Loucy (cell line): ENCODE measurements around the gene TTC7B.

ENCODE experiments used
- EZH2phosphoT487 ChIP-seq: fragments of 200-600 bp; IDR thresholded peaks from 2 replicates; pipeline ENCODE4 v1.6.1; 2018; ENCODE audit warnings: antibody characterized with exemption, mild to moderate bottlenecking, moderate library complexity, borderline replicate concordance
- TF ChIP-seq, protein P1 (sequence below): fragments of 200-600 bp; sonication (generic); conservative IDR thresholded peaks from 2 replicates; pipeline ENCODE4 v1.5.1; 2014; ENCODE audit warnings: mild to moderate bottlenecking, antibody characterized with exemption, low read length

DNA sequence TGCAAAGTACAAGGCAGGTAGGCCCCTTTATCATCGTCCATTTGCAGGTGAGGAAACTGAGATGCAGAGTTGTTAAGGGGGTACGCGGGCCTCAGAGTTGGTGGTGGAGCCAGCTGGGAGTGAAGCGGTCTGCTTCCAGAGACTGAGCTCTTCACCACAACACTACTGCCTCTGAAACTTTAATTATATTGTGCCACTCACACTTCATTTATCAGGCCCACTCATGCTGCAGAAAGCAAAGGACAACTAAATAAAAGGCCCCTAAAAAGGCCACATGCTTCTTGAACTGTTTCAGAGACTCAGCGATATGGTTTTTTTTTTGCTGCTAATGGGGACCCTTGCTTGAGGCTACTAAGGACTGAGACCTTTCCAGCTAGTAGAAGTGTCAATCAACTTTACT lies 153.1 kb downstream of the TTC7B start:
- TF ChIP-seq, protein P1, sequence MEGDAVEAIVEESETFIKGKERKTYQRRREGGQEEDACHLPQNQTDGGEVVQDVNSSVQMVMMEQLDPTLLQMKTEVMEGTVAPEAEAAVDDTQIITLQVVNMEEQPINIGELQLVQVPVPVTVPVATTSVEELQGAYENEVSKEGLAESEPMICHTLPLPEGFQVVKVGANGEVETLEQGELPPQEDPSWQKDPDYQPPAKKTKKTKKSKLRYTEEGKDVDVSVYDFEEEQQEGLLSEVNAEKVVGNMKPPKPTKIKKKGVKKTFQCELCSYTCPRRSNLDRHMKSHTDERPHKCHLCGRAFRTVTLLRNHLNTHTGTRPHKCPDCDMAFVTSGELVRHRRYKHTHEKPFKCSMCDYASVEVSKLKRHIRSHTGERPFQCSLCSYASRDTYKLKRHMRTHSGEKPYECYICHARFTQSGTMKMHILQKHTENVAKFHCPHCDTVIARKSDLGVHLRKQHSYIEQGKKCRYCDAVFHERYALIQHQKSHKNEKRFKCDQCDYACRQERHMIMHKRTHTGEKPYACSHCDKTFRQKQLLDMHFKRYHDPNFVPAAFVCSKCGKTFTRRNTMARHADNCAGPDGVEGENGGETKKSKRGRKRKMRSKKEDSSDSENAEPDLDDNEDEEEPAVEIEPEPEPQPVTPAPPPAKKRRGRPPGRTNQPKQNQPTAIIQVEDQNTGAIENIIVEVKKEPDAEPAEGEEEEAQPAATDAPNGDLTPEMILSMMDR = no peak
- TF ChIP-seq EZH2phosphoT487 = no peak
